ENCODE results near the gene ARAF.

DNA sequence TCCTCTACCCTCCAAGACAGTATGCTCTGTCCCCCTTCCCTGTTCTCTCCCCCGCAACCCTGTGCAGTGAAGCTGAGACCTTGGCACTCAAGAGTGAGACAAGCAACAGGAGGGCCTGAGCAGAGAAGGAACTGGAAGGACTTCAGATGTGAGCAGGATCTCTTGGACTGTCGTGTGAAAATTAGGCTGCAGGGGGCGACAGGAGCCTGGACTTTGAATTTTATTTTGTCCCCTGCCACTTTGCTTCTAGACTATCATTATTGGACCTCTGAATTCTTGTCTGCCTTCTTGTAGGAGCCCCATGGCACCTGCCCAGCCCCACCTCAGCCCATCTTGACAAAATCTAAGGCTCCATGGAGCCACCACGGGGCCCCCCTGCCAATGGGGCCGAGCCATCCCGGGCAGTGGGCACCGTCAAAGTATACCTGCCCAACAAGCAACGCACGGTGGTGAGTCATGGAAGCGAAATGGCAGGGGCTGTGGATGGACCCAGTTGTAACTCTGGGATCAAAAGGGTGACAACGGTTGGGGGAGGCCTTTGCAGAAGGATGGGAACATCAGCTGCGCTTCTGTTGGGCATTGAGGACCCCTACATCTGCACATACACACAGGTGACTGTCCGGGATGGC, 1.7 kb downstream of the ARAF start:
- TF ChIP-seq POLR2A (IDR thresholded peaks at IDR 0.05), result no peak
- peak; percentile 19 to 52 (median 29) for TF ChIP-seq CTCF (IDR thresholded peaks at IDR 0.05)
